GM12801 (cell line): Measurements from ENCODE around the gene RND2.

Experiments used
- CTCF ChIP-seq: IDR thresholded peaks from one replicate; pipeline ENCODE4 v1.5.1; 2011; ENCODE audit warnings: control low read depth; ENCODE audit not compliant: insufficient read length; ENCODE audit errors: extremely low read depth

Gene RND2

GRCh38 chr17:43024407-43025289 is at the start of gene RND2:
TSS of gene RND2 (plus strand) at chr17:43025231. CDS start at chr17:43025348, 117 bp downstream.
- no peak for TF ChIP-seq CTCF

GRCh38 chr17:42975265-42975664 is 49.8 kb upstream of the RND2 start:
- TF ChIP-seq CTCF, result no peak

- no peak for TF ChIP-seq CTCF
These were observed 45.3 kb upstream of the RND2 start, which contains the start of gene PTGES3L for GRCh38 chr17:42979511-42980273. TSS of gene PTGES3L (minus strand) at chr17:42980080. CDS start at chr17:42980053, 27 bp downstream.

GRCh38 chr17:42980274-42980765 is 44.7 kb upstream of the RND2 start, which contains the start of gene RUNDC1:
TSS of gene RUNDC1 (plus strand) at chr17:42980565. CDS start at chr17:42980577, 12 bp downstream.
- no peak for TF ChIP-seq CTCF

- no peak for TF ChIP-seq CTCF
These were observed 44.1 kb upstream of the RND2 start for GRCh38 chr17:42980766-42981397.

- TF ChIP-seq CTCF, result no peak
These were observed 42.8 kb upstream of the RND2 start for GRCh38 chr17:42982266-42982665.

GRCh38 chr17:42985225-42985624 is 39.8 kb upstream of the RND2 start:
- no peak for TF ChIP-seq CTCF
